Hematopoietic multipotent progenitor cell treated with erythropoietin and hydrocortisone succinate and interleukin-3 and kit ligand, for 15 days (in vitro differentiated cells): Measurements from ENCODE around the gene GUK1.

Experiments
- DNase-seq: peaks from one replicate; pipeline ENCODE4 v3.0.0-alpha.2; 2015; ENCODE audit warnings: low spot score

The GUK1 gene

DNA sequence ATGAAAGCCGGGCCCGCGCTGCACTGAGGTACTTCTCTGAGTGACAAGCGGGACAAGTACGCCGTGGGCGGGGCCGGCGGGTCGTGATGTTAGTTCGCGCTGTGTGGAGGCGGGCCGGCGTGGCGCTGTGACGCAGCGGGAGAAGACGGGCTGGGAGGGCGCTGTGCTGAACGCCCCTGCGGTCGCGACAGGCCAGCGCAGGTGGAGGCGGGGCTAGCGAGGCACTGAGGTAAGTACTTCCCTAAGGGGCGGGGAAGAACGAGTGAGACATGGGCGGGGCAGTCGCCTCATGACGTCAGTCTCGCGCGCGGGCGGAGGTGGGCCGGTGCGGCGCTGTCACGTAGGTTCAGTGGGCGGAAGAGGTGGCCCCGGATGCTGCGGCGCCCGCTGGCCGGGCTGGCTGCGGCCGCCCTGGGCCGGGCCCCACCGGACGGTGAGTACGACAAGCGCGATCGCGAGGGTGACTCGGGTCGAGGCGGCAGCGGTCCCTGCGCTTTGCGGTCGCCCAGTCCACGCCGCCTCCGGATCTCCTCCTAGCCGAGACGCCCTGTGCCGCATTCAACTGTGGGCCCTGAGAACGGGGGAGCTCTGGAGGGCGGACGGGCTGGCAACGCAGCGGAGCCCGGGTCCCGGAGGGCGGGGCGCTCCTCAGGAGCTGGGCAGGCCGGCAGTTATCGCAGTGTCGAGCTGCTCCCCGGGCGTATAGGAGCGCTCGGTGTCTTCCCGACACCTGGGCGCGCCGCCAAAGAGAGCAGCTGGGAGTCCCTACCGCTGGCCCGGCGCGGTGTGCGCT is at the start of gene GUK1:
Gene GUK1 (plus strand): TSS at position 349 of the 793 bp plus-strand sequence. CDS start 24 bp downstream, at position 373.
- peak; percentile 100 for DNase-seq

DNA sequence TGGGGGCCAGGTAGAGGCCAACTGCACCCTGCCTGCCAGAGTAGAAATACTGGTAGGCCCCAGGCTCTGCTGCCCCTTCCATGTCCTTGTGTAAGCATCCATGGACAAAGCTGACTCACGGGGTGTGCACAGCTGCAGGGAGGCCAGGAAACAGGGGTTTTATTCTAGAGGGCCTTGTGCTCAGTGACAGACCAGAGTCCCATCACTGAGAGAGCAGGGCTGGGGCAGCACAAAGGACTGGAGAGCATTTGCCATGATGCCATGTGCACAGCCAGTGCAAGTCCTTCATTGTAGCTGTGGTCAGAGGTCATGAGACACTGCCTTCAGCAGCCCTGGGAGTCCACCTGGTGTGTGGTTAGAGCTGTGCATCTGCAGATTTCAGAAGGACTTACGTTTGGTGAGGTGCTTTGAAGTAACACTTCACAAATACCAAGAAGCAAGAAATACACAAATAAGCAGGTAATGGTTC is 49.4 kb upstream of the GUK1 start:
- no peak for DNase-seq

DNA sequence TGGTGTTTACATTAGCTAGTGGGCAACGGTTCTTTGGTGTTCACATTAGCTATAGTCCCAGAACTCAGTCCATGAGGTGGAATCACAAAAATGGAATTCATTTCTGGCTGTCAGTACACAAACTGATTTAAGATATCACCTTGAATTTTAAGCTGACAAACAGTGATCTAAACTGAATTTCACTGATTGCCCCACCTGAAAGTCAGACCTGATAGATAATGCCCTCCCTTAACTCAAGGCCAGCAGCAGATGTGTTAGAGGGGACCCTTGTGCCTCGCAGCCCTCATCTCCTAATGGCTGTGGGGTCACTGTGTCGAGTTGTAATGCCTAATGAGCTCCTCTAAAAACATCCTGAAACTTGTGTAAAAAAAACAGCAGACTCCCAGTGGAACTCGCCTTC is 49.0 kb upstream of the GUK1 start:
- no peak for DNase-seq

DNA sequence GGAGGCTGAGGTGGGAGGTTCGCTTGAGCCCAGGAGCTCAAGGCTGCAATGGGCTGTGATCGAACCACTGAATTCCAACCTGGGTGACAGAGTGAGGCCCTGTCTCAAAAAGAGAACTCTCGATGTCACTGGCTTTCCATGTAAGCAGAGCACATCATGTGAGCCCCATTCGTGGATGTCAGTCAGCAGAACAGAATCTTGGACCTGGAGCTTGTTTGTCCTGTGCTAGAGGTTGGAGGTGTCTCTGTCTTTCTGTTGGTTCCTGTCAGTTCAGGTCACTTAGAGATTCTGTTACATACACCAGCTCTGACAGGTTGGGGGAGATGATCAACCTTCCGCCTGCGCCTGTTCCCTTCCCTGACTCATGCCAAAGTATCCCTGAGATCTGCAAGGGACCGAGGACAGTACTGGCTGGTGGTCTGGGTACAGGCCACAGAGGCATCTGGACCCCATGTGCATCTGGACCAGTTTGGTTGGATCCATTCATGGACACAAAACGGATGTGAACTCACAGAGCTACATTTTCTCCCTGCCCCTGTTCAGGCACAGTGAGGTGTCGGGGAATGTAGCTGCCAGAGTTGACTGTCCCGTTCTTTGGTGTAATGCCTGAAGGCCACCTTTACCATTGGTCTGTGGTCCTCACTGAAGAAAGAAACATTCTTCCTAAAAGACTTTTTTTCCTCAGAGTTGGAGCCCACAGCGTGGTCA is 47.6 kb upstream of the GUK1 start:
- DNase-seq = no peak

GRCh38 chr1:228093050-228093906 is 46.8 kb upstream of the GUK1 start:
- no peak for DNase-seq

GRCh38 chr1:228094432-228095016 is 45.6 kb upstream of the GUK1 start:
- no peak for DNase-seq

GRCh38 chr1:228095161-228095560 is 44.9 kb upstream of the GUK1 start:
- no peak for DNase-seq

DNA sequence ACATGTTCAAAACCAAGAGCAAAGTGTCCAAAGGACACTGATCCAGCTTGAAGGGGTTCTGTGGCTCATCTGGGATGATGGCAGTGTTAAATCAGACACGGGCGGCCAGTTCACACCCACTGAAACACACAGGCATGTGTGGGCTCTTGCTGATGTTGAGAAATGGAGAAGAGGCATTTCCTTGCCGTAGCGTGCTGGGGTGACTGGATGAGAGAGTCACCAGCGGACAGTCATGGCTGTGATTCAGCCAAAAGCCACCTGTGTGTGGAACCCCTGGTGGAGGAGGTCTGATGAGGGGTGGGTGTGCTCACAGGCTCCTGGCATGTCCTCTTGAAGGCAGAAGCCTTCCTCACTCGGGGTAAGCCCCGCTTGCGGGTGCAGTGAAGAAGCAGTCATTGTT is 44.1 kb upstream of the GUK1 start:
- DNase-seq = no peak

DNA sequence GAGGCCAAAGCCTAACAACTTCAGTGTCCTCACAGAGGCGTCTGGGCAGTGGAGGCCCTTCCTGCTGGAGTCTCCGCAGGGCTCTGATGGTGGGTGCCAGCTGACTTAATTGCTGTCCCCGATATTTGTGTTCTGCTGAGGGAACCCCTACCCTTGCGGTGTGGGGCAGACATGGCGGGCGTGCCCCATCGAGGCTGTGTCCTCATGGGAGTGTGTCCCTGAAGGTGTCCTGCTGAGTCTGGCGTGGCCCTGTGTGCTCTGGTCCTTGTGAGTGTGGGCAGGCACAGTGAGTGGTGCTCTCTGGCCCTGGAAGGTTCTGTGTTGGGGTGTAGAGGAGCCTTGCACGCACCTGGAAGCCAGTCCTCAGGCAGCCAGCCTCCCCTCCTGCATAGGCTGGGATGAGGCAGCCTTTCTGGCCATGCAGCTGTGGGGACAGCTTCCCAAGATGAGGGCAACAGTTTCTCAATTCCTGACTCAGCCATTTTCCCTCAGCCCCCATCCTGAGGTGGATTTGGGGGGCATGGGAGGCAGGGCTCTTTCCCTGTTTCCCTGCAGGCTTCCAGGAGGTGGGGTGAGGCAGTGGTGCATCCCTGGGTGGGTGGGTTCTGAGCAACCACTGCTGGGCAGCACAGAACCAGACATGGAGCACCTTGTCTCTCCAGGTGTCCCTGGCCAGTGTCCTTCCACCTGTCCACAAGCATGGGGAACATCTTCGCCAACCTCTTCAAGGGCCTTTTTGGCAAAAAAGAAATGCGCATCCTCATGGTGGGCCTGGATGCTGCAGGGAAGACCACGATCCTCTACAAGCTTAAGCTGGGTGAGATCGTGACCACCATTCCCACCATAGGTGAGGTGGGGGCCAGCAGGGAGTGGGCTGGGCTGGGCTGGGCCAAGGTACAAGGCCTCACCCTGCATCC is 43.4 kb upstream of the GUK1 start:
- DNase-seq = no peak

DNA sequence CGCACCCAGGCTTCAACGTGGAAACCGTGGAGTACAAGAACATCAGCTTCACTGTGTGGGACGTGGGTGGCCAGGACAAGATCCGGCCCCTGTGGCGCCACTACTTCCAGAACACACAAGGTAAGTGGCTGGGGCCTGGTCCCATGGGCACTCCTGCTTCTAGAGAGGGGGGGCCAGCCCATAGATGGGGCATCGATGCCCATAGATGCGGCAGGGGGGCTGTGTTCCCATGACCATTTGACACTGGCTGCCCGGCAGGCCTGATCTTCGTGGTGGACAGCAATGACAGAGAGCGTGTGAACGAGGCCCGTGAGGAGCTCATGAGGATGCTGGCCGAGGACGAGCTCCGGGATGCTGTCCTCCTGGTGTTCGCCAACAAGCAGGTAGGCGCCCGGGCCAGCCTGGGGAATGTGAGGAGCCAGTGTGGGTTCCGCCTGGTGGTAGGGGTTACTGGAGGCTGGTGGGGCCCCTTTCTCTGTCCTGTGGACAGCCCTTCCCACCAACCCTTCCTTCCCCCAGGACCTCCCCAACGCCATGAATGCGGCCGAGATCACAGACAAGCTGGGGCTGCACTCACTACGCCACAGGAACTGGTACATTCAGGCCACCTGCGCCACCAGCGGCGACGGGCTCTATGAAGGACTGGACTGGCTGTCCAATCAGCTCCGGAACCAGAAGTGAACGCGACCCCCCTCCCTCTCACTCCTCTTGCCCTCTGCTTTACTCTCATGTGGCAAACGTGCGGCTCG is 42.6 kb upstream of the GUK1 start:
- no peak for DNase-seq

- DNase-seq = no peak
These were observed 41.7 kb upstream of the GUK1 start for GRCh38 chr1:228098323-228098931.

DNA sequence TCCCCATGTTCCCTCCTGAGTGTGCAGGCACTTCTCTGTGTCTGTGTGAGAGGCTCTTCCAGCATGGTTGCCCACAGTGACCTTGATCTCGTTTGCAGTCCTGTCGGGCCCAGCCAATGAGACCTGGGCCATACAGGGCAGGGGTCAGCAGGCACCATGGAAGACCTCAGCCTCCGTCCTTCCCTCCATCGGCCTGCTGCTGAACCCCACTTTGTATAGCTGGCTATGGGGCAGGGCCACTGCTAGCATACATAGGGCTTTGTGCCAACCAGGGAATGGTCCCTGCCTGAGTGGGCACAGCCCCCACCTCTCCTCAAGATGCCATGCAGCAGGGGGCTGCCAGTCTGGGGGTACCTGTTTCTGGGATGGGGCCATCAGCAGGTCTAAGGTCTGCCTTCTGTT is 40.7 kb upstream of the GUK1 start:
- DNase-seq = no peak

GRCh38 chr1:228100822-228101613 is 39.1 kb upstream of the GUK1 start:
- no peak for DNase-seq

DNA sequence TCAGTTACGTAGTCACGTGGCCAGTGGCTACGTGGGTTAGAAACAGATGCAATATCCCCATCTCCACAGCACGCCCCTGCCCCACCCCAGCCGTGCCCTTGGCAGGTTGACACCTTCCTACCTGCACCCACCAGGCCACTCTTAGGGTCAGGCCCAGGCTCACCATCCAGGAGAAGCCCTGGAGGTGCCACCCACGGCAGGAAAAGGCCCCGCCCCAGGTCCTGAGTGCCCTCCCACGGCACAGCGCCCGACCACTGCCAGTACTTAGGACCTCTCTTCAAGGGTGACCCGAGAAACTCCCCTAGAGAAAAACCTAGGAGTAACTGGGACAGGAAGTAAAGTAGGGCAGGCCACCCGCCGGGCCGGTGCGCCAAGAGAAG is 38.5 kb upstream of the GUK1 start:
- no peak for DNase-seq

GRCh38 chr1:228101994-228102790 is 37.9 kb upstream of the GUK1 start:
- peak; percentile 56 for DNase-seq

DNA sequence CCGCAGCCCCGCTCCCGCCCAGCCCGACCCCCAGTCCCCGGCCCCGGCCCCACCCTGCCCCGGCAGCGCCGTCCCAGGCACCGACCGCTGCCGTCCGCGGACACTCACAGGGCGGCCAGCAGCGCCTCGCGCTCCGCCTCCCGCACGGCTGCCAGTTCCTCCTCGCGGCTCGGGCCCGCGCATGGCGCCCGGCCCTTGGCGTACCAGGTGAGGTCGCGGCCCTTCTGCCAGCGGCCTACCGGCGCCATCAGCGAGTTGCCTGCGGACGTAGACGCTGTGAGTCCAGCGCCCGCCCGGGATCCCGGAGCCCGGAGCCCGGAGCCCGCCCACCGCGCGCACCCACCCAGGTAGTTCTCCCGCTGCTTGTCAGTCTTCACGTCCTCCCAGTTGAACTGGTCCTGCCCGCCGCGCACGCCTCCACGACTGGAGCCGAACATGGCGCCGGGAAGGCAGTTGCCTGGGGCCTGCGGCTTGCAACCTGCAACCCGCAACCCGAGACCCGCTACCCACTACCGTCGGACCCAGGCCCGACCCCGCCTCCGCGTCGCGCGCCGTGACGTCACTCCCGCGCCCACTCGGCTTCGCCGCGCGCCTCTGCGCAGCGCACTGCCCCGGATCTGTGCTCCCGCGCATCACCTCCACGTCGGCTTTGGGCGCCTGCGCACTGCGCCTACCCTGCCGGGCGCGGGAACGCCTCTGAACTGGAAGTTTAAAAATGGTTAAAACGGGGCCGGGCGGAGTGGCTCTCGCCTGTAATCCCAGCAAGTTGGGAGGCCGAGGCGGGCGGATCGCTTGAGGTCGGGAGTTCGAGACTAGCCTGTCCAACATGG is 37.1 kb upstream of the GUK1 start, which contains the start of gene C1orf35:
Gene C1orf35 (minus strand): TSS at position 535 of the 830 bp plus-strand sequence. CDS start 98 bp downstream, at position 437.
- DNase-seq = peak; percentile 85
